ENCODE measurements around the gene PRKAG1.

The PRKAG1 gene

GRCh38 chr12:48961331-48961730 is 57.2 kb downstream of the PRKAG1 start:
- no peak for DNase-seq

- no peak for DNase-seq
Measured at GRCh38 chr12:48960834-48961233, 57.7 kb downstream of the PRKAG1 start.

GRCh38 chr12:48958049-48958388 is 60.6 kb downstream of the PRKAG1 start:
- no peak for DNase-seq

GRCh38 chr12:48957141-48958048 is 61.2 kb downstream of the PRKAG1 start, which contains the start of gene ARF3:
ARF3 (minus strand) TSS chr12:48957487; CDS start chr12:48941095, 16,392 bp downstream.
- peak; percentile 93 to 97 (median 97) for DNase-seq

- DNase-seq: peak; percentile 94 to 99 (median 97)
Measured at GRCh38 chr12:48956279-48957140, 62.1 kb downstream of the PRKAG1 start.

GRCh38 chr12:48954841-48955501 is 63.6 kb downstream of the PRKAG1 start:
- peak; percentile 43 to 72 (median 59) for DNase-seq

- DNase-seq: no peak
Measured at GRCh38 chr12:48954061-48954460, 64.5 kb downstream of the PRKAG1 start.

- DNase-seq: no peak
Measured at GRCh38 chr12:48952691-48953090, 65.9 kb downstream of the PRKAG1 start.

All from suppressor macrophage treated with lipopolysaccharide for 1 hour (primary cell).